Stimulated activated CD4-positive, alpha-beta T cell treated with anti-CD3 and anti-CD28 coated beads, Interleukin-12 subunit alpha, Interleukin-12 subunit beta, amount 100 ng/mL, for 4 hours (primary cell): ENCODE results near the gene SPTB.

Experiments
- DNase-seq: peaks from one replicate; pipeline ENCODE4 v3.0.0-alpha.2; 2020

The SPTB gene

GRCh38 chr14:64723691-64724577, 155.8 kb downstream of the SPTB start:
- DNase-seq = no peak

- DNase-seq = no peak
Observed at GRCh38 chr14:64722842-64723447, 156.8 kb downstream of the SPTB start.

GRCh38 chr14:64721899-64722298, 157.8 kb downstream of the SPTB start:
- no peak for DNase-seq

- DNase-seq = no peak
Observed at GRCh38 chr14:64721391-64721791, 158.3 kb downstream of the SPTB start.

- no peak for DNase-seq
Observed at GRCh38 chr14:64720131-64720576, 159.6 kb downstream of the SPTB start.

- no peak for DNase-seq
Observed at GRCh38 chr14:64719601-64720000, 160.1 kb downstream of the SPTB start.

GRCh38 chr14:64718762-64719161, 160.9 kb downstream of the SPTB start:
- DNase-seq = no peak

- DNase-seq = no peak
Observed at GRCh38 chr14:64717870-64718269, 161.8 kb downstream of the SPTB start.

GRCh38 chr14:64715628-64716412, 163.9 kb downstream of the SPTB start:
- no peak for DNase-seq

GRCh38 chr14:64715146-64715627, 164.5 kb downstream of the SPTB start:
- DNase-seq = no peak

- DNase-seq = no peak
Observed at GRCh38 chr14:64714432-64715025, 165.2 kb downstream of the SPTB start.

GRCh38 chr14:64713677-64714076, 166.0 kb downstream of the SPTB start:
- no peak for DNase-seq

- DNase-seq = no peak
Observed at GRCh38 chr14:64711039-64711438, 168.7 kb downstream of the SPTB start.

- DNase-seq = no peak
Observed at GRCh38 chr14:64709126-64709525, 170.6 kb downstream of the SPTB start.

- no peak for DNase-seq
Observed at GRCh38 chr14:64708148-64709004, 171.3 kb downstream of the SPTB start.

GRCh38 chr14:64707661-64708060, 172.0 kb downstream of the SPTB start:
- DNase-seq = no peak

GRCh38 chr14:64706593-64707193, 173.0 kb downstream of the SPTB start:
- DNase-seq = no peak

- no peak for DNase-seq
Observed at GRCh38 chr14:64706119-64706592, 173.6 kb downstream of the SPTB start.

- no peak for DNase-seq
Observed at GRCh38 chr14:64705381-64706118, 174.2 kb downstream of the SPTB start.

- peak; percentile 13 for DNase-seq
Observed at GRCh38 chr14:64704743-64705380, 174.8 kb downstream of the SPTB start.
